HepG2 (cell line): ENCODE measurements around the gene AK2. TPM values are rescaled to one million over a fixed set of nuclear protein-coding genes. Genes with fewer than 3 reads are reported as not detected.

ENCODE experiments used
- NFE2L1 ChIP-seq: sonication (generic); formaldehyde crosslinking; IDR thresholded peaks from 2 replicates; pipeline ENCODE4 v1.4.0; 2020; ENCODE audit warnings: missing genetic modification reagents, mild to moderate bottlenecking, borderline replicate concordance
- RAD21 ChIP-seq: fragments of 450-650 bp; formaldehyde crosslinking; IDR thresholded peaks from 2 replicates; pipeline ENCODE4 v1.5.0; 2020; ENCODE audit warnings: mild to moderate bottlenecking
- polyA plus RNA-seq, 8 experiments: library from polyadenylated mRNA; depleted of rRNA in 3 of 8; stranded (reverse) in 7 of 8; unstranded in 1 of 8; fragments of >200 nt; fragmentation: Illumina TruSeq in 4 of 8; extraction: Trizol in 4 of 8; gene quantifications; 2 replicates each; pipeline versions ENCODE4 v1.2.1 to v1.2.3, GENCODE V29; 2011 to 2016; ENCODE audit warnings: low read depth in 4 of 8, missing spikeins in 1 of 8, mixed read lengths in 1 of 8; ENCODE audit not compliant: insufficient read depth in 1 of 8
- total RNA-seq, 5 experiments: library from RNA; depleted of rRNA; stranded (reverse); fragments of >200 nt; fragmentation: Illumina TruSeq; extraction: Trizol; gene quantifications; 2 replicates each; pipeline ENCODE4 v1.2.3, GENCODE V29; 2016; ENCODE audit warnings: low read depth in 1 of 5
- TF ChIP-seq, protein P1 (sequence below): conservative IDR thresholded peaks from 2 replicates; pipeline ENCODE4 v1.6.1; 2018; ENCODE audit warnings: missing genetic modification reagents
- TF ChIP-seq, protein P2 (sequence below): sonication (generic); formaldehyde crosslinking; IDR thresholded peaks from 2 replicates; pipeline ENCODE4 v1.5.0; 2020; ENCODE audit warnings: mild to moderate bottlenecking, missing genetic modification reagents
- TF ChIP-seq, protein P3 (sequence below), 2 experiments: sonication (generic) in 1 of 2; formaldehyde crosslinking in 1 of 2; IDR thresholded peaks; 2 replicates each; pipeline versions ENCODE4 v1.6.1 to v1.9.0; 2014 to 2022; ENCODE audit warnings: antibody characterized with exemption in 1 of 2, borderline replicate concordance in 1 of 2, inconsistent platforms in 1 of 2, low read depth in 1 of 2, missing genetic modification reagents in 1 of 2
- TF ChIP-seq, protein P4 (sequence below): sonication (generic); formaldehyde crosslinking; IDR thresholded peaks from 2 replicates; pipeline ENCODE4 v1.4.0; 2020; ENCODE audit warnings: mild to moderate bottlenecking, missing genetic modification reagents, borderline replicate concordance
- TF ChIP-seq, protein P5 (sequence below): sonication (generic); formaldehyde crosslinking; IDR thresholded peaks from 2 replicates; pipeline ENCODE4 v1.4.0; 2020; ENCODE audit warnings: mild to moderate bottlenecking, missing genetic modification reagents
- TF ChIP-seq, protein P6 (sequence below): sonication (generic); formaldehyde crosslinking; IDR thresholded peaks from 2 replicates; pipeline ENCODE4 v1.8.0; 2022; ENCODE audit warnings: low read depth, missing genetic modification reagents

AK2 gene
- total and polyA plus RNA-seq, 2 of the 13 experiments (the other 11 are each of a cell fraction or from before 2014, with no cell fraction given) = 170 to 188 TPM

DNA sequence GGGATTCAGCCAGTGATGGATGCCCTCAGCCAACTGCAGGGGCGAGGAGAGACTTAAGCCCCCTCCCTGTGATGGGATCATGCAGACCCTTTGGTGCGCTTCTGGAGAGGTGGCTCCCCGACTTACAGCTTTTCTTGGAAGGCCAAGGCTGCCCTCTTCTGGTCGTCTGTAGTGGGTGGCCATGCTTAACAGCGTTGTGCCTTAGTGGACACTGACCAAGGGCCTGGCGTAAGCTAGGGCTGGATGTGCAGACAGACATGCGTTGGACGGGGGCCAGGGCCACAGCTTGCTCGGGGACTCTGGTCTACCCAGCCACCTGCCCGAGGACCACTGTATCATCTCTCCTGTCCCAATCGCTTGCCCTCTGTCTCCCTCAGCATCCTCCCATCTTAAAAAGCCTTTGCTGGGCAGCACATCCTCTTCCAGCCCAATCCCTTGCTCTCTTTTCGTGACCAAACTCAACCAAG is 49.7 kb upstream of the AK2 start (continued):
- TF ChIP-seq, protein P1, sequence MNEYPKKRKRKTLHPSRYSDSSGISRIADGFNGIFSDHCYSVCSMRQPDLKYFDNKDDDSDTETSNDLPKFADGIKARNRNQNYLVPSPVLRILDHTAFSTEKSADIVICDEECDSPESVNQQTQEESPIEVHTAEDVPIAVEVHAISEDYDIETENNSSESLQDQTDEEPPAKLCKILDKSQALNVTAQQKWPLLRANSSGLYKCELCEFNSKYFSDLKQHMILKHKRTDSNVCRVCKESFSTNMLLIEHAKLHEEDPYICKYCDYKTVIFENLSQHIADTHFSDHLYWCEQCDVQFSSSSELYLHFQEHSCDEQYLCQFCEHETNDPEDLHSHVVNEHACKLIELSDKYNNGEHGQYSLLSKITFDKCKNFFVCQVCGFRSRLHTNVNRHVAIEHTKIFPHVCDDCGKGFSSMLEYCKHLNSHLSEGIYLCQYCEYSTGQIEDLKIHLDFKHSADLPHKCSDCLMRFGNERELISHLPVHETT (CRISPR knock-in tag) = no peak
- TF ChIP-seq, protein P2, sequence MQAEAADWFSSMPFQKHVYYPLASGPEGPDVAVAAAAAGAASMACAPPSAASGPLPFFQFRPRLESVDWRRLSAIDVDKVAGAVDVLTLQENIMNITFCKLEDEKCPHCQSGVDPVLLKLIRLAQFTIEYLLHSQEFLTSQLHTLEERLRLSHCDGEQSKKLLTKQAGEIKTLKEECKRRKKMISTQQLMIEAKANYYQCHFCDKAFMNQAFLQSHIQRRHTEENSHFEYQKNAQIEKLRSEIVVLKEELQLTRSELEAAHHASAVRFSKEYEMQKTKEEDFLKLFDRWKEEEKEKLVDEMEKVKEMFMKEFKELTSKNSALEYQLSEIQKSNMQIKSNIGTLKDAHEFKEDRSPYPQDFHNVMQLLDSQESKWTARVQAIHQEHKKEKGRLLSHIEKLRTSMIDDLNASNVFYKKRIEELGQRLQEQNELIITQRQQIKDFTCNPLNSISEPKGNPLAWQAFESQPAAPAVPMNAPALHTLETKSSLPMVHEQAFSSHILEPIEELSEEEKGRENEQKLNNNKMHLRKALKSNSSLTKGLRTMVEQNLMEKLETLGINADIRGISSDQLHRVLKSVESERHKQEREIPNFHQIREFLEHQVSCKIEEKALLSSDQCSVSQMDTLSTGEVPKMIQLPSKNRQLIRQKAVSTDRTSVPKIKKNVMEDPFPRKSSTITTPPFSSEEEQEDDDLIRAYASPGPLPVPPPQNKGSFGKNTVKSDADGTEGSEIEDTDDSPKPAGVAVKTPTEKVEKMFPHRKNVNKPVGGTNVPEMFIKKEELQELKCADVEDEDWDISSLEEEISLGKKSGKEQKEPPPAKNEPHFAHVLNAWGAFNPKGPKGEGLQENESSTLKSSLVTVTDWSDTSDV (CRISPR knock-in tag) = no peak
- TF ChIP-seq, protein P3, sequence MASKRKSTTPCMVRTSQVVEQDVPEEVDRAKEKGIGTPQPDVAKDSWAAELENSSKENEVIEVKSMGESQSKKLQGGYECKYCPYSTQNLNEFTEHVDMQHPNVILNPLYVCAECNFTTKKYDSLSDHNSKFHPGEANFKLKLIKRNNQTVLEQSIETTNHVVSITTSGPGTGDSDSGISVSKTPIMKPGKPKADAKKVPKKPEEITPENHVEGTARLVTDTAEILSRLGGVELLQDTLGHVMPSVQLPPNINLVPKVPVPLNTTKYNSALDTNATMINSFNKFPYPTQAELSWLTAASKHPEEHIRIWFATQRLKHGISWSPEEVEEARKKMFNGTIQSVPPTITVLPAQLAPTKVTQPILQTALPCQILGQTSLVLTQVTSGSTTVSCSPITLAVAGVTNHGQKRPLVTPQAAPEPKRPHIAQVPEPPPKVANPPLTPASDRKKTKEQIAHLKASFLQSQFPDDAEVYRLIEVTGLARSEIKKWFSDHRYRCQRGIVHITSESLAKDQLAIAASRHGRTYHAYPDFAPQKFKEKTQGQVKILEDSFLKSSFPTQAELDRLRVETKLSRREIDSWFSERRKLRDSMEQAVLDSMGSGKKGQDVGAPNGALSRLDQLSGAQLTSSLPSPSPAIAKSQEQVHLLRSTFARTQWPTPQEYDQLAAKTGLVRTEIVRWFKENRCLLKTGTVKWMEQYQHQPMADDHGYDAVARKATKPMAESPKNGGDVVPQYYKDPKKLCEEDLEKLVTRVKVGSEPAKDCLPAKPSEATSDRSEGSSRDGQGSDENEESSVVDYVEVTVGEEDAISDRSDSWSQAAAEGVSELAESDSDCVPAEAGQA (IDR thresholded peaks at IDR 0.05; ENCODE audit: low read depth) = no peak
- TF ChIP-seq, protein P3 (CRISPR knock-in tag; IDR thresholded peaks at IDR 0.05; ENCODE audit: borderline replicate concordance) = no peak
- TF ChIP-seq, protein P4, sequence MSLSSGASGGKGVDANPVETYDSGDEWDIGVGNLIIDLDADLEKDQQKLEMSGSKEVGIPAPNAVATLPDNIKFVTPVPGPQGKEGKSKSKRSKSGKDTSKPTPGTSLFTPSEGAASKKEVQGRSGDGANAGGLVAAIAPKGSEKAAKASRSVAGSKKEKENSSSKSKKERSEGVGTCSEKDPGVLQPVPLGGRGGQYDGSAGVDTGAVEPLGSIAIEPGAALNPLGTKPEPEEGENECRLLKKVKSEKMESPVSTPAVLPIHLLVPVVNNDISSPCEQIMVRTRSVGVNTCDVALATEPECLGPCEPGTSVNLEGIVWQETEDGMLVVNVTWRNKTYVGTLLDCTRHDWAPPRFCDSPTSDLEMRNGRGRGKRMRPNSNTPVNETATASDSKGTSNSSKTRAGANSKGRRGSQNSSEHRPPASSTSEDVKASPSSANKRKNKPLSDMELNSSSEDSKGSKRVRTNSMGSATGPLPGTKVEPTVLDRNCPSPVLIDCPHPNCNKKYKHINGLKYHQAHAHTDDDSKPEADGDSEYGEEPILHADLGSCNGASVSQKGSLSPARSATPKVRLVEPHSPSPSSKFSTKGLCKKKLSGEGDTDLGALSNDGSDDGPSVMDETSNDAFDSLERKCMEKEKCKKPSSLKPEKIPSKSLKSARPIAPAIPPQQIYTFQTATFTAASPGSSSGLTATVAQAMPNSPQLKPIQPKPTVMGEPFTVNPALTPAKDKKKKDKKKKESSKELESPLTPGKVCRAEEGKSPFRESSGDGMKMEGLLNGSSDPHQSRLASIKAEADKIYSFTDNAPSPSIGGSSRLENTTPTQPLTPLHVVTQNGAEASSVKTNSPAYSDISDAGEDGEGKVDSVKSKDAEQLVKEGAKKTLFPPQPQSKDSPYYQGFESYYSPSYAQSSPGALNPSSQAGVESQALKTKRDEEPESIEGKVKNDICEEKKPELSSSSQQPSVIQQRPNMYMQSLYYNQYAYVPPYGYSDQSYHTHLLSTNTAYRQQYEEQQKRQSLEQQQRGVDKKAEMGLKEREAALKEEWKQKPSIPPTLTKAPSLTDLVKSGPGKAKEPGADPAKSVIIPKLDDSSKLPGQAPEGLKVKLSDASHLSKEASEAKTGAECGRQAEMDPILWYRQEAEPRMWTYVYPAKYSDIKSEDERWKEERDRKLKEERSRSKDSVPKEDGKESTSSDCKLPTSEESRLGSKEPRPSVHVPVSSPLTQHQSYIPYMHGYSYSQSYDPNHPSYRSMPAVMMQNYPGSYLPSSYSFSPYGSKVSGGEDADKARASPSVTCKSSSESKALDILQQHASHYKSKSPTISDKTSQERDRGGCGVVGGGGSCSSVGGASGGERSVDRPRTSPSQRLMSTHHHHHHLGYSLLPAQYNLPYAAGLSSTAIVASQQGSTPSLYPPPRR (CRISPR knock-in tag) = no peak
- TF ChIP-seq, protein P5, sequence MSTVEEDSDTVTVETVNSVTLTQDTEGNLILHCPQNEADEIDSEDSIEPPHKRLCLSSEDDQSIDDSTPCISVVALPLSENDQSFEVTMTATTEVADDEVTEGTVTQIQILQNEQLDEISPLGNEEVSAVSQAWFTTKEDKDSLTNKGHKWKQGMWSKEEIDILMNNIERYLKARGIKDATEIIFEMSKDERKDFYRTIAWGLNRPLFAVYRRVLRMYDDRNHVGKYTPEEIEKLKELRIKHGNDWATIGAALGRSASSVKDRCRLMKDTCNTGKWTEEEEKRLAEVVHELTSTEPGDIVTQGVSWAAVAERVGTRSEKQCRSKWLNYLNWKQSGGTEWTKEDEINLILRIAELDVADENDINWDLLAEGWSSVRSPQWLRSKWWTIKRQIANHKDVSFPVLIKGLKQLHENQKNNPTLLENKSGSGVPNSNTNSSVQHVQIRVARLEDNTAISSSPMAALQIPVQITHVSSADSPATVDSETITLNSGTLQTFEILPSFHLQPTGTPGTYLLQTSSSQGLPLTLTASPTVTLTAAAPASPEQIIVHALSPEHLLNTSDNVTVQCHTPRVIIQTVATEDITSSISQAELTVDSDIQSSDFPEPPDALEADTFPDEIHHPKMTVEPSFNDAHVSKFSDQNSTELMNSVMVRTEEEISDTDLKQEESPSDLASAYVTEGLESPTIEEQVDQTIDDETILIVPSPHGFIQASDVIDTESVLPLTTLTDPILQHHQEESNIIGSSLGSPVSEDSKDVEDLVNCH (CRISPR knock-in tag) = no peak
- TF ChIP-seq, protein P6, sequence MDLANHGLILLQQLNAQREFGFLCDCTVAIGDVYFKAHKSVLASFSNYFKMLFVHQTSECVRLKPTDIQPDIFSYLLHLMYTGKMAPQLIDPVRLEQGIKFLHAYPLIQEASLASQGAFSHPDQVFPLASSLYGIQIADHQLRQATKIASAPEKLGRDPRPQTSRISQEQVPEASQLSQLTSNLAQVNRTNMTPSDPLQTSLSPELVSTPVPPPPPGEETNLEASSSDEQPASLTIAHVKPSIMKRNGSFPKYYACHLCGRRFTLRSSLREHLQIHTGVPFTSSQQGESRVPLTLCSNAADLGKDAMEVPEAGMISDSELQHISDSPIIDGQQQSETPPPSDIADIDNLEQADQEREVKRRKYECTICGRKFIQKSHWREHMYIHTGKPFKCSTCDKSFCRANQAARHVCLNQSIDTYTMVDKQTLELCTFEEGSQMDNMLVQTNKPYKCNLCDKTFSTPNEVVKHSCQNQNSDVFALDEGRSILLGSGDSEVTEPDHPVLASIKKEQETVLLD (CRISPR knock-in tag) = no peak
- TF ChIP-seq NFE2L1 = no peak
- peak; percentile 78 for TF ChIP-seq RAD21
